HCT116 (cell line): ENCODE measurements around the gene NEUROD2. TPM values are rescaled to one million over a fixed set of nuclear protein-coding genes. Genes with fewer than 3 reads are reported as not detected.

Source experiments
- ATAC-seq: fragments of 200-7000 bp; cut with Tn5 transposase; 2 replicates; pipeline ENCODE4 v1.9.1; 2020; ENCODE audit warnings: mild to moderate bottlenecking, moderate library complexity
- BruUV-seq: library from RNA; stranded (reverse); fragments of 400-500 nt; replicated peaks from 2 replicates; lab custom pipeline; 2021; lab: Mats Ljungman, UMichigan
- CTCF ChIA-PET: fragments of 300-600 bp; sonication (Branson Sonifier 250); formaldehyde crosslinking; loops from one replicate; lab custom pipeline; 2021; ENCODE audit warnings: antibody characterized with exemption; lab: Charles Lee
- POLR2A ChIA-PET: fragments of 300-600, 350-600 bp; sonication (Branson Sonifier 250); formaldehyde crosslinking; loops from one replicate; lab custom pipeline; 2021; ENCODE audit warnings: antibody characterized with exemption; lab: Charles Lee
- RAD21 ChIA-PET, 2 experiments: fragments of 300-600 bp; sonication (Branson Sonifier 250); formaldehyde crosslinking; loops; one replicate each; lab custom pipeline; 2023; ENCODE audit warnings: low total read pairs in 2 of 2; ENCODE audit not compliant: uncharacterized antibody in 2 of 2, unreplicated experiment in 2 of 2, low non-redundant PET in 1 of 2; lab: Charles Lee
- DNase-seq: peaks from one replicate; pipeline ENCODE4 v3.0.0-alpha.2; 2010; ENCODE audit warnings: low read depth, low spot score
- H2AFZ ChIP-seq: fragments of 200-600 bp; shearing (Covaris generic), sonication (generic); 2 replicates; pipeline ENCODE4 v1.6.1; 2017; ENCODE audit warnings: low read depth, mixed run types, mixed read lengths, antibody characterized with exemption, low read length; ENCODE audit not compliant: poor library complexity, severe bottlenecking
- H3K27ac ChIP-seq: 2 replicates; pipeline ENCODE4 v1.5.1; 2012; ENCODE audit warnings: low read depth, low read length
- H3K27me3 ChIP-seq: fragments of 200-600 bp; sonication (generic); 2 replicates; pipeline ENCODE4 v1.6.1; 2016; ENCODE audit warnings: mixed run types, low read length, mixed read lengths; ENCODE audit not compliant: insufficient read depth
- H3K36me3 ChIP-seq, 2 experiments: fragments of 200-500 bp in 1 of 2; fragments of 200-600 bp in 1 of 2; sonication (Bioruptor generic) in 1 of 2; sonication (generic) in 1 of 2; 2 replicates each; pipeline versions ENCODE4 v1.5.1 to v1.6.1; 2014 to 2016; ENCODE audit warnings: low read length in 2 of 2, inconsistent platforms in 1 of 2, mixed read lengths in 1 of 2, mixed run types in 1 of 2; ENCODE audit not compliant: insufficient read depth in 2 of 2, control insufficient read depth in 1 of 2
- H3K4me1 ChIP-seq, 2 experiments: fragments of 200-600 bp in 1 of 2; sonication (generic) in 1 of 2; 2 replicates each; pipeline versions ENCODE4 v1.5.1 to v1.6.1; 2012 to 2017; ENCODE audit warnings: low read length in 2 of 2, inconsistent platforms in 1 of 2, mild to moderate bottlenecking in 1 of 2, mixed read lengths in 1 of 2, mixed run types in 1 of 2, moderate library complexity in 1 of 2; ENCODE audit not compliant: insufficient read depth in 2 of 2, control insufficient read depth in 1 of 2
- H3K4me2 ChIP-seq: fragments of 200-600 bp; sonication (generic); 2 replicates; pipeline ENCODE4 v1.6.1; 2017; ENCODE audit warnings: mixed run types, low read length, mixed read lengths
- H3K4me3 ChIP-seq, 2 experiments: fragments of 200-600 bp in 1 of 2; sonication (generic) in 1 of 2; replicated peaks in 1 of 2; 2 replicates each; pipeline ENCODE4 v1.5.1; 2011 to 2016; ENCODE audit warnings: low read length in 2 of 2, control low read depth in 1 of 2, low read depth in 1 of 2, mild to moderate bottlenecking in 1 of 2, mixed read lengths in 1 of 2, mixed run types in 1 of 2
- H3K79me2 ChIP-seq: fragments of 200-600 bp; sonication (generic); 2 replicates; pipeline ENCODE4 v1.6.1; 2017; ENCODE audit warnings: mild to moderate bottlenecking, mixed run types, low read length, moderate library complexity, mixed read lengths; ENCODE audit not compliant: insufficient read depth
- H3K9ac ChIP-seq: fragments of 200-600 bp; sonication (generic); 2 replicates; pipeline ENCODE4 v1.6.1; 2016; ENCODE audit warnings: low read length, mixed read lengths
- H3K9me2 ChIP-seq: fragments of 200-600 bp; sonication (generic), shearing (Covaris generic); 2 replicates; pipeline ENCODE4 v1.6.1; 2017; ENCODE audit warnings: mixed run types, mild to moderate bottlenecking, moderate library complexity; ENCODE audit not compliant: insufficient read depth
- H3K9me3 ChIP-seq, 2 experiments: fragments of 200-500 bp in 1 of 2; fragments of 200-600 bp in 1 of 2; sonication (Bioruptor generic) in 1 of 2; sonication (generic) in 1 of 2; 2 replicates each; pipeline ENCODE4 v1.6.1; 2014 to 2017; ENCODE audit warnings: low read length in 2 of 2, mixed read lengths in 2 of 2, inconsistent platforms in 1 of 2, low read depth in 1 of 2, mild to moderate bottlenecking in 1 of 2, mixed run types in 1 of 2, moderate library complexity in 1 of 2; ENCODE audit not compliant: control insufficient read depth in 1 of 2, insufficient read depth in 1 of 2
- H4K20me1 ChIP-seq: fragments of 200-600 bp; sonication (generic), shearing (Covaris generic); 2 replicates; pipeline ENCODE4 v1.6.1; 2017; ENCODE audit warnings: mixed run types, mild to moderate bottlenecking, moderate library complexity; ENCODE audit not compliant: insufficient read depth
- EGR1 ChIP-seq: IDR thresholded peaks from 2 replicates; pipeline ENCODE4 v1.6.1; 2012; ENCODE audit warnings: low read depth
- ELF1 ChIP-seq: IDR thresholded peaks from 2 replicates; pipeline ENCODE4 v1.6.1; 2012; ENCODE audit warnings: low read depth, borderline replicate concordance
- EZH2phosphoT487 ChIP-seq: fragments of 200-600 bp; IDR thresholded peaks from 2 replicates; pipeline ENCODE4 v1.6.1; 2018; ENCODE audit warnings: antibody characterized with exemption, borderline replicate concordance
- FOSL1 ChIP-seq: IDR thresholded peaks from 2 replicates; pipeline ENCODE4 v1.6.1; 2012; ENCODE audit warnings: low read depth
- JUND ChIP-seq: IDR thresholded peaks from 2 replicates; pipeline ENCODE4 v1.6.1; 2012
- RAD21 ChIP-seq: IDR thresholded peaks from 2 replicates; pipeline ENCODE4 v1.6.1; 2012; ENCODE audit warnings: low read depth, mild to moderate bottlenecking
- REST ChIP-seq: IDR thresholded peaks from 2 replicates; pipeline ENCODE4 v1.6.1; 2012; ENCODE audit warnings: low read depth
- SP1 ChIP-seq: IDR thresholded peaks from 2 replicates; pipeline ENCODE4 v1.6.1; 2012; ENCODE audit warnings: low read depth
- ZNF274 ChIP-seq: fragments of 200-500 bp; sonication (Bioruptor generic); IDR thresholded peaks from 2 replicates; pipeline ENCODE4 v1.6.1; 2014; ENCODE audit warnings: mild to moderate bottlenecking, low read depth, low read length, inconsistent platforms
- intact Hi-C: fragments of 100-400 bp; cut with micrococcal nuclease; formaldehyde crosslinking; loops from 2 replicates; pipeline ENCODE4 v1.10.0; 2022
- total RNA-seq: library from RNA; stranded (reverse); gene quantifications from one replicate; pipeline ENCODE4 v1.2.1, GENCODE V29; 2021; ENCODE audit not compliant: unreplicated experiment
- TF ChIP-seq, protein P1 (sequence below): IDR thresholded peaks from 2 replicates; pipeline ENCODE4 v1.6.1; 2012

Gene NEUROD2
- total RNA-seq, 1 experiment from 2014 or later, result not detected

DNA sequence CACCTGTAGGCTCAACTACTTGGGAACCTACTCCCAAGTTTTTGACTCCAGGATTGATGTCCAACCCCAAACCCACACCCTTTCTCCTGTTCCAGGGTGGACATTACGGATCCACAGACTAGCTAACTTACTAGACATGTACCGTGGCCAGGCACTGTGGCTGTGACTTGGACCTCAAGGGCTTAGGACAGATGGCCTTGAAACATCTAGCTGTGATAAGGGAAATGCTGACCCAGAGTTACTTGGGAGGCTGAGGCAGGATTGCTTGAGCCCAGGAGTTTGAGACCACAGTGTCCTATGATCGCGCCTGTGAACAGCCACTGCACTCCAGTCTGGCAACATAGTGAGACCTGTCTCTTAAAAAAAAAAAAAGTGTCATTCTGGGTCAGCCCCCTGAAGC is 33.4 kb upstream of the NEUROD2 start (continued):
- TF ChIP-seq EZH2phosphoT487 (no peak), ELF1 (no peak), SP1 (no peak), ZNF274 (no peak), REST (no peak), JUND (no peak), EGR1 (no peak), FOSL1 (no peak)
- TF ChIP-seq, protein P1, sequence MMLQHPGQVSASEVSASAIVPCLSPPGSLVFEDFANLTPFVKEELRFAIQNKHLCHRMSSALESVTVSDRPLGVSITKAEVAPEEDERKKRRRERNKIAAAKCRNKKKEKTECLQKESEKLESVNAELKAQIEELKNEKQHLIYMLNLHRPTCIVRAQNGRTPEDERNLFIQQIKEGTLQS, result no peak

DNA sequence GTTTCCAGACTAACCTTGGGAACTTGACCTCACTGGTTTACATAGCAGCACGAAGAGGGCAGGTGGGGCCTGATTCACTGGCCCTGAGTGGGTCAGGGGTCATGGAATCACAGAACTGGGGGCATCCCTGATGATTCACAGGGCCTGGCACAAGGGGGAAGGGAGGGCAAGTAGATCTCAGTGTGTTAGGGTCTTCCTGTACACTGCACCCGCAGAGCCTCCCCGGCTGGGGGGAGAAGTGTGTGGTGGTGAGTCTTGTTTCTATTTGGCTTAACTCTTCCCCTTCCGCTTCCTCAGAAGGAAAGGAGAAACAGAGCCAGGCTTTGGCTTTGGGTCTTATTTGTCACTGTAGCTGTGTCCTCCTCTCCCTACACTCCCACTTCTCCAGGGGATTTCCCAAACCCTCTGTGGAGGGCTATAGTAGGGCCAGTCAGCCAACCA is 32.9 kb upstream of the NEUROD2 start:
- CTCF ChIA-PET, result interaction anchor here (1.2 kb wide), 1 partner anchor 13 kb away, joined by 5 read pairs; no protein-coding TSS in a partner anchor
- intact Hi-C loops, result no loop called here
- RAD21 ChIA-PET, result no interaction called here

More for the DNA sequence above, 32.9 kb upstream of the NEUROD2 start:
- no peak overlapping the region for H3K4me3 ChIP-seq
- H3K36me3 ChIP-seq, result no peaks in the 10 kb centered on the region
- H2AFZ ChIP-seq, result no peak overlapping the region
- H3K4me2 ChIP-seq, result no peak overlapping the region
- H3K27me3 ChIP-seq, result no peaks in the 10 kb centered on the region
- H4K20me1 ChIP-seq, result no peaks in the 10 kb centered on the region
- H3K9me2 ChIP-seq, result no peaks in the 10 kb centered on the region
- no peaks in the 10 kb centered on the region for H3K9me3 ChIP-seq
- H3K9ac ChIP-seq, result no peak overlapping the region
- no TSS peak for BruUV-seq
- DNase-seq (no peak), ATAC-seq (no peak)
- H3K4me1 ChIP-seq, result peaks cover 36 to 61% of the 10 kb centered on the region in 2 experiments
- H3K79me2 ChIP-seq, result peaks cover 72% of the 10 kb centered on the region
- no peak overlapping the region for H3K27ac ChIP-seq
- POLR2A ChIA-PET, result no interaction called here
- TF ChIP-seq RAD21 (no peak), SP1 (no peak), ELF1 (no peak)
- TF ChIP-seq, protein P1, result no peak
